Neutrophil (primary cell): ENCODE measurements around the gene DLX5.

ENCODE experiments used
- H3K27ac ChIP-seq: fragments of 200-600 bp; sonication (generic); 2 replicates; pipeline ENCODE4 v1.5.1; 2016; ENCODE audit warnings: mild to moderate bottlenecking, moderate library complexity
- H3K27me3 ChIP-seq: fragments of 200-600 bp; sonication (generic); 2 replicates; pipeline ENCODE4 v1.6.0; 2016; ENCODE audit warnings: mild to moderate bottlenecking
- H3K36me3 ChIP-seq: fragments of 200-600 bp; sonication (generic); 2 replicates; pipeline ENCODE4 v1.5.1; 2017
- H3K4me1 ChIP-seq, 2 experiments: fragments of 200-600 bp in 1 of 2; sonication (generic) in 1 of 2; 1 replicate in 1 of 2; 2 replicates in 1 of 2; pipeline versions ENCODE4 v1.5.1 to v1.6.1; 2013 to 2016; ENCODE audit warnings: low read depth in 1 of 2, low read length in 1 of 2, mild to moderate bottlenecking in 1 of 2, moderate library complexity in 1 of 2; ENCODE audit not compliant: control insufficient read depth in 1 of 2, insufficient read depth in 1 of 2
- H3K4me3 ChIP-seq, 2 experiments: fragments of 200-600 bp in 1 of 2; sonication (generic) in 1 of 2; 1 replicate in 1 of 2; 2 replicates in 1 of 2; pipeline ENCODE4 v1.5.1; 2013 to 2016; ENCODE audit warnings: low read depth in 1 of 2, low read length in 1 of 2, mild to moderate bottlenecking in 1 of 2, moderate library complexity in 1 of 2
- H3K9me3 ChIP-seq: fragments of 200-600 bp; sonication (generic); 2 replicates; pipeline ENCODE4 v1.5.1; 2016
- CTCF ChIP-seq: fragments of 200-600 bp; sonication (generic); IDR thresholded peaks from 2 replicates; pipeline ENCODE4 v1.5.1; 2016; ENCODE audit warnings: antibody characterized with exemption

Gene DLX5

DNA sequence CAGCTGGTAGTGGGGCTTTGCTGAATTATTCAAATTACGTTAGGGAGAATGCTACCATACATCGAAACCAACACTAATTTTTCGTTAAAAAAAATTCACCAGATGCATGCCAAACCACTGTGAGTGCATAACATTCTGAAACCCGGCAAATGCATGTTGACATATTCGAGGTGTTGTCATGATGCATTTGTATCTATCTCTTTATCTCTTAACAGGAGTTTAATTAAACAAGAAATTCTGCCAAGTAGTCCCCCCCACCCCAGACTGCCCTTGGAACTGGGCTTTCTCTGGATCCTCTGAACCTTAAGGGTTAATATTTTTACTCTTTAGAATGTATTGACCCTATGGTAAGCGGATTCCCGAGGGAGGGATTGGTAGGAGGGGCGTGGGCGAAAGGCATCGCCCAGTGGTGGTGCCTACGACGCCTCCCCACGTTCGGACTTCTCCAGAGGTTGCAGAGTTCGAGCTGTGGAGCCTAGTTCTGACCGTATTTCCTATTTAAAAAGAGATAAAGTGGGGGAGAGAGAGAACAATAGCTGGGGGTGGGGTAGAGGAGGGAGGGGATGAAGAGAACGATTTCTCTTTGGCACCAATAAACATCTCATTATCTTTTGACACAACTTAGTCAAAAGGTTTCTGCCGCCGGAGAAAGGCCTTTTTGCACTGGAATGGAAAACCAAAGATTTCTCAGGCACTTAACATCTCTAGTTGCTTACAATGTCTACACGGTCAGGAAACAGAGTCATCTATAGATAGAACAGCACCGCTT, 12.1 kb downstream of the DLX5 start:
- Histone ChIP-seq H3K4me1 (no peaks in the 10 kb centered on the region), H3K9me3 (no peaks in the 10 kb centered on the region), H3K27me3 (peaks cover 100% of the 10 kb centered on the region), H3K27ac (no peak overlapping the region), H3K36me3 (no peaks in the 10 kb centered on the region), H3K4me3 (no peak overlapping the region)
- TF ChIP-seq CTCF = no peak

DNA sequence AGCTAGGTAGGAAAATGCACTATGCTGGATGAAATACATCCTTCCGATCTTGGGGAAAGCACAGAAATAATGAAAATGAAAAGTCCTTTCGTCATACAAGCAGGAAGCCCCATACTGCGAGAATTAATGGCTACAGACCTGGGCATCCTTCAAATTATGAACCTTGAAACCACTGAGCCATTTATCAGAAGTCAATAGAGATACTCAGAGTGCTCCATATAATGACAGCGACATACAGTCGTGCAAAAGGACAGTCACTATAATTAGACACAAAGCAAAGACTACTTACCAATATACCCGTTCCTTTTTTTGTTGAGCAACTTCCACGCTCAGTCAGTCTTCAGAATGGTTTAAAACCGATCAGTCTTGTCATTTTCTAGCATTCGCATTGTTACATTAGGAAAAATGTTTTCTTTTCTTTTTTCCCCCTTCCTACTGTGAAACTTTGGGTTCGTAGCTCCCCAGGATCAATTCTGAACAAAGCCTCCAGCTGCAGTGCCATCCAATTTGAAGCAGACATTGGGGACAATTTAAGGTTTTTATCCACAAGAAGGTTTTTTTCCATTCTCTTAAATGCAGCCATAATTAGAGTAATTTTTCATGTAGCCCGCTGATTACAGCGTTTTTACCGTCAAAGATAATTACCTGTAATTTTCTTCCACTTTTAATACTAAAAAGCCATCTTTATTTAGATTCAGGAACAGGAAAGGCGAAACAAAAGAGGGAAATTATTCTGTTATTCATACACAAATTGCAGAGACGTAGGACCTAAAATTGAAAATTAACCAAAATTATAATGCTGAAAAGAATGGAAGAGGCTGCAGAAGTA, 12.9 kb downstream of the DLX5 start:
- Histone ChIP-seq H3K36me3 (no peaks in the 10 kb centered on the region), H3K27ac (no peak overlapping the region), H3K4me1 (peaks cover 0 to 1% of the 10 kb centered on the region in 2 experiments), H3K27me3 (peaks cover 100% of the 10 kb centered on the region), H3K9me3 (no peaks in the 10 kb centered on the region), H3K4me3 (no peak overlapping the region)
- no peak for TF ChIP-seq CTCF

GRCh38 chr7:97011104-97011503, 13.5 kb downstream of the DLX5 start:
- TF ChIP-seq CTCF = no peak
- no peaks in the 10 kb centered on the region for H3K9me3 ChIP-seq
- H3K27ac ChIP-seq = no peak overlapping the region
- no peaks in the 10 kb centered on the region for H3K36me3 ChIP-seq
- peaks cover 100% of the 10 kb centered on the region for H3K27me3 ChIP-seq
- H3K4me1 ChIP-seq = peaks cover 0 to 4% of the 10 kb centered on the region in 2 experiments
- no peak overlapping the region for H3K4me3 ChIP-seq

- TF ChIP-seq CTCF = no peak
- H3K27ac ChIP-seq = no peak overlapping the region
- peaks cover 4% of the 10 kb centered on the region in 2 experiments for H3K4me1 ChIP-seq
- H3K36me3 ChIP-seq = no peaks in the 10 kb centered on the region
- no peaks in the 10 kb centered on the region for H3K9me3 ChIP-seq
- no peak overlapping the region for H3K4me3 ChIP-seq
- H3K27me3 ChIP-seq = peaks cover 100% of the 10 kb centered on the region
Measured at GRCh38 chr7:97009753-97010732, 14.6 kb downstream of the DLX5 start.

GRCh38 chr7:97008275-97008917, 16.2 kb downstream of the DLX5 start:
- H3K9me3 ChIP-seq = no peaks in the 10 kb centered on the region
- H3K4me3 ChIP-seq = no peak overlapping the region
- H3K27ac ChIP-seq = no peak overlapping the region
- H3K27me3 ChIP-seq = peaks cover 100% of the 10 kb centered on the region
- H3K36me3 ChIP-seq = no peaks in the 10 kb centered on the region
- TF ChIP-seq CTCF = no peak
- H3K4me1 ChIP-seq = peaks cover 4 to 5% of the 10 kb centered on the region in 2 experiments
